ENCODE data around the gene EXOC7.

Gene EXOC7

DNA sequence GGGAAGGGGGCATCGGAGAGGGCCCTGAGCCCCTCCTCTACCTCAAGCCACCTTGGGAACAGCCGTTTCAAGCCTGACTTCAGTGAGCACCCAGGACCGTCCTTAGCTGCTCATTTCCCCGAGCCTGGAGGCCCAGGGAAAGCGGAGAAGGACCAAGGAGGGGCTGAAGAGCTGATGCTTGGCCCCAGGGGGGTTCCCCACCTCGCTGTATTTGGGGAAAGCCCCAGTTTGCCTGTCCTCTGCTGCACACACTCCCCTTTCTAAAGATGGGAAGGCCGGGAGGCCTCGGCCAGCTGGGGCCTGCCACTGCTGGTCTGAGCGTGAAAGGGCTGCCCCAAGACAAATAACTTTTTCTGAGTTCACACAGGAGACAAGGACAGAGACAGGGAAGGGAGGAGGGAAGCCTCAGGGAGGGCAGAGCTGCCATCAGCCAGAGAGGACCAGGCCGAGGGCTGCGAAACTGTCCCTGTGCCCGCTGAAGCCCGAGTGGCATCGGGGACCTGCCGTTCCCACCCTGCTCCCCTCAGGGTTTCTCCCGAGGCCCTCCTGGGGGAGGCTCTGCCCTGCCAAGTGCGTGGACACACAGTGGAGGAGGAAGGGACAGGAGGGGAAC lies 13.0 kb downstream of the EXOC7 start:
- no peak overlapping the region for H3K4me3 ChIP-seq (ENCODE audit: low read depth, low read length)
- no peak for DNase-seq (ENCODE audit: low read depth)
- TF ChIP-seq, protein P1, sequence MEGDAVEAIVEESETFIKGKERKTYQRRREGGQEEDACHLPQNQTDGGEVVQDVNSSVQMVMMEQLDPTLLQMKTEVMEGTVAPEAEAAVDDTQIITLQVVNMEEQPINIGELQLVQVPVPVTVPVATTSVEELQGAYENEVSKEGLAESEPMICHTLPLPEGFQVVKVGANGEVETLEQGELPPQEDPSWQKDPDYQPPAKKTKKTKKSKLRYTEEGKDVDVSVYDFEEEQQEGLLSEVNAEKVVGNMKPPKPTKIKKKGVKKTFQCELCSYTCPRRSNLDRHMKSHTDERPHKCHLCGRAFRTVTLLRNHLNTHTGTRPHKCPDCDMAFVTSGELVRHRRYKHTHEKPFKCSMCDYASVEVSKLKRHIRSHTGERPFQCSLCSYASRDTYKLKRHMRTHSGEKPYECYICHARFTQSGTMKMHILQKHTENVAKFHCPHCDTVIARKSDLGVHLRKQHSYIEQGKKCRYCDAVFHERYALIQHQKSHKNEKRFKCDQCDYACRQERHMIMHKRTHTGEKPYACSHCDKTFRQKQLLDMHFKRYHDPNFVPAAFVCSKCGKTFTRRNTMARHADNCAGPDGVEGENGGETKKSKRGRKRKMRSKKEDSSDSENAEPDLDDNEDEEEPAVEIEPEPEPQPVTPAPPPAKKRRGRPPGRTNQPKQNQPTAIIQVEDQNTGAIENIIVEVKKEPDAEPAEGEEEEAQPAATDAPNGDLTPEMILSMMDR (IDR thresholded peaks at IDR 0.05; ENCODE audit: control insufficient read depth, extremely low read depth, insufficient read depth) = no peak

DNA sequence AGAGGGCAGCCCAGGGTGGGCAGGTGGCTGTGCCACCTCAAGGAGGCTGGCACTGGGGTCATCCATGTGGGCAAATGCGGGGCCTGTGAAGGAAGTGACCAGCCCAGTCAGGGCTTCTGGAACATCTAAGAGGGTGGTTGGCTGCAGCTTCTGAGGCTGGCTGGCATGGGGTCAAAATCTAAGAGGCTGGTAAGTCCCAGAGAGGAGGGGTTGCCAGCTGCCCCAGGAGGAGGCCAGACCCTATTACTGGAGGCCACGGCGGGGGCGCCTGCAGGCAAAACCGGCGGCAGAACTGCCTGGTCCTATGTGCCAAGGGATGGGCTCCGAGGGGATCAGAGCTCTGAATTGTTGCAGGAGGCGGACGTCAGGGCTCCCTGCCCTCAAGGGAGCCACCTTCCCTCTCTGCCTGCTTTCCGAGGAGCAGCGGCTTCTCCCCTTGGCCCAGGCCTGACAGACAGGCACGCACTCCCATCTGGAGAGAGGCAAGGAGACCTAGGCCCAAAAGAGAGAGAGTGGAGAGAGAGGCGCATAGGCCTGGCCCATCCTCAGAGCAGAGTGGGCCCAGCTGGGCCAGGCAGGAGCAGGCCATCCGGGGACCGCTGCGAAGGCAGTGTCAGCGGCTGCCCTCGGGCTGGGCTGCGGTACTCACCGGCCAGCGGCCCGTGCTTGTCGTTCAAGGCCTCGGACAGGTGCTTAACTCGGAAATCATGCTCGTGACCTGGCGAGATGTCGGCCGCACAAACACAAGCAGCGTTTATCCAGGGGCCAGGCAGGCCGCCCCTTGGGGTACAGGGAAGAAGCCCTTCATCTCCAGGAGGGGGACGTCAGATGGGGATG lies 13.7 kb downstream of the EXOC7 start:
- TF ChIP-seq, protein P1 (IDR thresholded peaks at IDR 0.05; ENCODE audit: control insufficient read depth, extremely low read depth, insufficient read depth) = no peak
- H3K4me3 ChIP-seq (ENCODE audit: low read depth, low read length) = no peak overlapping the region
- no peak for DNase-seq (ENCODE audit: low read depth)

DNA sequence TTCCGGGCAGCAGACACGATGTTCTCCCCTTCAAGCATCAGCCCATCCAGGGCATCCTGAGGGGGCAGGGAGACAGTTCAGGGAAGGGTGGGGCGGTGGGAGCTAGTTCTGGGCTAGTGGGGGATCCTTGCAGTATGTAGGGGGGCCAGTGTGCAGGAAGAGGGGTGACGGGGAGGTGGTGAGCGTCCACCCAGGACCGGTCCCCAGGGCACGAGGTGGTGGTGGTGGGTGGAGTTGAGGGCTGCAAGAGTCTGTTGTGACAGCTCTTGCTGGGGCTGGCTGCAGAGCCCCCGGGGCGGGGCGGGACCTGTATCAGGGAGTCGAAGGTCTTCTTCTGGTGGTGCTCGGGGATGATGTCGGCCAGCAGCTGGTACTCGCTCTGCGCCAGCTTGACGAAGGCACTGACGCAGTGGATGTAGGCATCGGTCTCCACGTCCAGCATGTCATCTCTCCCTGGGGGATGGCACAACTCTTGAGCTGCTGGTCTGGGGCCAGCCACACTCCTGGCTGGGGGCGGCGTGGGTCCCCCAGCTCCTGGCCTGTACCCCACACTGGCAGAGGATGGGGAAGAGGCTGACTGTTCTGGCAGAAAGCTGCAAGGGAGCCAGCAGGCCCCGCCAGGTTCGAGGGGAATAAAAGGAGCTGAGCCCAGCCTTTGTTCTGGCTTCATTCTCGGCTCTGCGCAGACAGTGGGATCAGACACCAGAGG lies 14.6 kb downstream of the EXOC7 start:
- TF ChIP-seq, protein P1 (IDR thresholded peaks at IDR 0.05; ENCODE audit: control insufficient read depth, extremely low read depth, insufficient read depth) = no peak
- H3K4me3 ChIP-seq (ENCODE audit: low read depth, low read length) = no peak overlapping the region
- DNase-seq (ENCODE audit: low read depth) = no peak

DNA sequence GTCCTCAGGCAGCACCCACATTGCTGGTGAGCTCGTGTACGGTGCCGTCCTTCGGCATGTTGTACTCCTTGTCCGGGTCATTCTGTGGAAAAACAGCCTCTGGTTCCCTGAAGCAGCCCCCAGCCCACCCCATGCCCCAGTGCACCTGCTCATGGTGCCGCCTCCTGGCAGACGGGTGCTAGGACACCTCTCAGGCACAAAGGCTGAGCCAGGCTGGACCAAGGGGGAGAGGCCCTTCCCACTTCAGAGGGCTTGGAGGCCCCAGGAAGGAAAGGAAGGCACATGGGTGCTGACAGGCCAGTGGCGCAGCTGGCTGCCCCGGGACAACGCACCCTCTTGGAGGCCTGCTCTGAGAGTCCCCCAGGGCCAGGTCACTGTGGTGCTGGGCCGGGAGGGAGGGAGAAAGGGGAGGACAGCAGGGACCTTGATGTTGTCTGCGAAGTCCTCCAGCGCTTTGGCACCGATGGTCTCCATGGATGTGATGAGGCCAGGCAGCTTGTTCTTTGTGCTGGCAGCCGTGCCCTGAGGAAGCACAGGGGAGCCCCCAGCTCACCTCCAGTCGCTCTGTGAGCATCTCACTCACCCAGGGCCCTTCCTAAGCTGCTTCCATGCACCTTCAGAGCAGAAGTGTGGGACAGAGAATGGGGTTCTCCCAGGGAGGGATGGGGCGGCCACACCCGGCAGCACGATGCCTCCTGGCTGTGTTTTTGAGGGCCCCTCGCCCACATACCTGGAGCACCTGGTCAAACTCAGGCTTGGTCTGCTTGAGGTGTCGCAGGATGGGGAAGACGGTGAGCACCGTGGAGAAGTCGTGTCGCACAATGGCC lies 15.3 kb downstream of the EXOC7 start:
- H3K4me3 ChIP-seq (ENCODE audit: low read depth, low read length) = no peak overlapping the region
- TF ChIP-seq, protein P1 (IDR thresholded peaks at IDR 0.05; ENCODE audit: control insufficient read depth, extremely low read depth, insufficient read depth) = no peak
- no peak for DNase-seq (ENCODE audit: low read depth)

DNA sequence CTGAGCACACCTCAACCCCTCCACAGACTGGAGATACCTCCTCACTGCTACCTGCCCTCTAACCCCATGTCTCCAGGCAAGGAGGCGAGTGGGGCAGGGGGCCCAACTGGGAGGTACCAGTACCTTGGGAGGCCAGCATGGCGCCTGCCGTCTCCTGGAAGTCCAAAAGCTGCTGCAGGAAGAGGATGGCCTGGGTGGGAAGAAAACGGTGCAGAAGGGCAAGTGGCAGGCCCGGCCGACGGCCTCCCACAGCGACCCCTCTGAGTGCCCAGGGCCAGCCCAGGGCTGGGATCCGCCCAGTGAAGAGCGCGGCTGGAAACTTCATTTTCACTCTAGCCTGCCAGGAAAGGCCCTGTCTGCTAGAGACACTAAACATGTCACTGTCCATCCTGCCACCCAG lies 16.1 kb downstream of the EXOC7 start:
- TF ChIP-seq, protein P1 (IDR thresholded peaks at IDR 0.05; ENCODE audit: control insufficient read depth, extremely low read depth, insufficient read depth) = no peak
- no peak overlapping the region for H3K4me3 ChIP-seq (ENCODE audit: low read depth, low read length)
- DNase-seq (ENCODE audit: low read depth) = no peak

DNA sequence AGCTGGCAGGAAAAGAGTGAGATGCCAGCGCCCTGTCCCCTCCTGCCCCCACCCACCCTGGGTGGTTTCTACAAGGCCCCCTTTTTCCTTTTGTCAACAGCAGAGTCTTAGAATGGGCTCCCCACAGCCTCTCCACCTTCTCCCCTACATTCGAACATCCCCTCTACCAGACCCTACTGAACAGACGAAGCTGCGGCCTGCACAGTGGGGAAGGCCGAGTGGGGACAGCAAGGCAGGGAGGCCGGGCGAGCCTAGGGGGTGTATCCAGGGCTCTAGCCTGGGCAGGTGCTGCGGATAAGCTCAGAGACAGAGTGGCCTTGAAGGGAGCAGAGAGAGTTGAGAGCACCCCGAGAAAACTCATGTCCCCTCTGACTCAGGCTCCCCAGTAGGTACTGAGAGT lies 17.2 kb downstream of the EXOC7 start:
- no peak for DNase-seq (ENCODE audit: low read depth)
- TF ChIP-seq, protein P1 (IDR thresholded peaks at IDR 0.05; ENCODE audit: control insufficient read depth, extremely low read depth, insufficient read depth) = no peak
- H3K4me3 ChIP-seq (ENCODE audit: low read depth, low read length) = no peak overlapping the region
